Gastroesophageal sphincter (tissue), 4 donors: Measurements from ENCODE around the gene CAMK1D. TPM values are rescaled to one million over a fixed set of nuclear protein-coding genes. Genes with fewer than 3 reads are reported as not detected.
A peak's percentile ranks its signal among the peaks of the same experiment; 100 is the strongest.

ENCODE experiments used
- ATAC-seq: fragments of 150-250 bp; one replicate; pipeline ENCODE4 v1.9.1; 2016; ENCODE audit warnings: mild to moderate bottlenecking, moderate library complexity
- H3K27ac ChIP-seq, 4 donors: fragments of 200-600 bp; sonication (generic) in 3 of 4; 1 replicate in 3 of 4; 2 replicates in 1 of 4; pipeline ENCODE4 v1.5.1; 2016 to 2019
- H3K27me3 ChIP-seq: fragments of 200-600 bp; sonication (generic); one replicate; pipeline ENCODE4 v1.5.1; 2019
- H3K36me3 ChIP-seq, 2 donors: fragments of 200-600 bp; sonication (generic); one replicate each; pipeline ENCODE4 v1.5.1; 2019; ENCODE audit warnings: control low read depth in 1 of 2
- H3K4me1 ChIP-seq, 3 donors: fragments of 200-600 bp; sonication (generic); 1 replicate in 2 of 3; 2 replicates in 1 of 3; pipeline ENCODE4 v1.5.1; 2016 to 2019; ENCODE audit warnings: control low read depth in 2 of 3
- H3K4me3 ChIP-seq, 2 donors: fragments of 200-600 bp; sonication (generic); one replicate each; pipeline ENCODE4 v1.5.1; 2019; ENCODE audit warnings: mild to moderate bottlenecking in 1 of 2, moderate library complexity in 1 of 2
- H3K9me3 ChIP-seq, 3 donors: fragments of 200-600 bp; sonication (generic); one replicate each; pipeline ENCODE4 v1.5.1; 2017 to 2019; ENCODE audit warnings: control low read depth in 2 of 3
- CTCF ChIP-seq, 4 experiments: fragments of 200-600 bp in 2 of 4; fragments of 450-650 bp in 2 of 4; sonication (generic) in 1 of 4; IDR thresholded peaks; one replicate each; pipeline ENCODE4 v1.5.1; 2017 to 2019; ENCODE audit warnings: antibody characterized with exemption in 4 of 4, mild to moderate bottlenecking in 2 of 4, moderate library complexity in 2 of 4
- EP300 ChIP-seq: sonication (generic); formaldehyde crosslinking; IDR thresholded peaks from one replicate; pipeline ENCODE4 v1.6.1; 2017; ENCODE audit warnings: antibody characterized with exemption, mild to moderate bottlenecking
- POLR2A ChIP-seq, 2 donors: fragments of 450-650 bp; IDR thresholded peaks; one replicate each; pipeline ENCODE4 v1.6.1; 2017; ENCODE audit warnings: antibody characterized with exemption in 2 of 2, mild to moderate bottlenecking in 2 of 2, moderate library complexity in 1 of 2
- POLR2AphosphoS5 ChIP-seq: sonication (generic); formaldehyde crosslinking; IDR thresholded peaks from one replicate; pipeline ENCODE4 v1.6.1; 2017; ENCODE audit warnings: antibody characterized with exemption
- WGBS, 2 donors: methylation state at CpG; one replicate each; pipeline ENCODE4 v1.1.5; 2018; ENCODE audit warnings: low coverage in 1 of 2; 5-methylcytosine and 5-hydroxymethylcytosine counted together
- total RNA-seq, 4 donors: library from RNA; depleted of rRNA; stranded (reverse); fragments of >200 nt; gene quantifications; one replicate each; pipeline ENCODE4 v1.1.0, GENCODE V29; 2016

CAMK1D gene
- total RNA-seq, 4 donors from 2014 or later, result 11.6 to 18.3 (median 15.3) TPM

DNA sequence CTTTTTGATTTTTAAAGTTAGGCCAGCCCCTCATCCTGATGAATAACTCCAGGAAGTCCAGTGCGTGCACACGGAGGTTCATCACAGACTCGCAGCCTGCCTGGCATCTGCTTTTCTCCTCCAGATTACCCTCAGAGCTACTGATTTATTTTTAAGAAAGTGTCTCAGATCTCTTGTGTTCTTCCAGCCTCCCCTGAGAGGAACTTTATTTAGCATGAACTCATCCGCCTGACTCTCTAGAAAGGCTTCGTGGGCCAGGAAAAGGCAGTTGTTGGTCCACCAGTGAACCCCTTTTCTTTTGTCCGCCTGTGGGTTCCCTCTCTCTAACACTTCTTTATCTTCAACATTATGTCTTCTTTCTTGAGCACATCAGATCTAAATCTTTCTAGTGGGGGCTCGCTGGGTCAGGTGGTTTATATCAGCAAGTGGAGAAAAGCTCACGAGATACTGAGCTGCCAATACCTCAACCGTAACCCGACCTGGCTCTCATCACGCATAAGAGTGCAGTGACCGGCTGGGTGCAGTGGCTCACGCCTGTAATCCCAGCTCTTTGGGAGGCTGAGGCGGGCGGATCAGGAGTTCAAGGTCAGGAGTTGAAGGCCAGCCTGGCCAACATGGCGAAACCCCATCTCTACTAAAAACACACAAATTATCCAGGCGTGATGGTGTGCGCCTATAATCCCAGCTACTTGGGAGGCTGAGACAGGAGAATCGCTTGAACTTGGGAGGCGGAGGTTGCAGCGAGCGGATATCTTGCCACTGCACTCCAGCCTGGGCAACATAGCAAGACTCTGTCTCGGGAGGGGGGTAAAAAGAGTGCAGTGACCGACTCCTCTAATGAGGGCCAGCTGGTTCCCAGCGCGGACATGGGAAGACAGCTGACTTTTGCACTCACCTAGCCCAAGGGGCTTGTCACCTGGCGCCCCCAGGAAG, 489.9 kb downstream of the CAMK1D start:
- Histone ChIP-seq H3K36me3 (no peaks in the 10 kb centered on the region), H3K9me3 (no peaks in the 10 kb centered on the region), H3K4me1 (peaks cover 0 to 12% (median 4%) of the 10 kb centered on the region in 3 donors), H3K4me3 (no peak overlapping the region), H3K27me3 (no peaks in the 10 kb centered on the region), H3K27ac (peak overlapping the region in 1 of 4 donors; percentile 47)
- WGBS, 2 donors, result 86% methylated on average over 16 to 21 of the region's 27 CpGs
- no peak for ATAC-seq
- no peak for TF ChIP-seq CTCF (IDR thresholded peaks at IDR 0.05)
- no peak for TF ChIP-seq EP300

GRCh38 chr10:12839941-12840611, 490.7 kb downstream of the CAMK1D start:
- peak overlapping the region in 3 of 4 donors; percentile 14 to 47 (median 19) for H3K27ac ChIP-seq
- 31 to 47% methylated on average over 7 to 8 of the region's 9 CpGs for WGBS, 2 donors
- no peaks in the 10 kb centered on the region for H3K36me3 ChIP-seq
- H3K9me3 ChIP-seq, result no peaks in the 10 kb centered on the region
- no peak overlapping the region for H3K4me3 ChIP-seq
- H3K27me3 ChIP-seq, result no peaks in the 10 kb centered on the region
- no peak for TF ChIP-seq POLR2AphosphoS5
- no peak for TF ChIP-seq EP300
- TF ChIP-seq POLR2A (IDR thresholded peaks at IDR 0.05), result no peak
- no peak for TF ChIP-seq CTCF (IDR thresholded peaks at IDR 0.05)
- peak; percentile 11 for ATAC-seq
- peaks cover 0 to 20% (median 9%) of the 10 kb centered on the region in 3 donors for H3K4me1 ChIP-seq

GRCh38 chr10:12841426-12841825, 492.1 kb downstream of the CAMK1D start:
- H3K4me1 ChIP-seq, result peaks cover 0 to 29% (median 9%) of the 10 kb centered on the region in 3 donors
- H3K9me3 ChIP-seq, result no peaks in the 10 kb centered on the region
- WGBS, 2 donors, result 88% methylated on average over 10 of the region's 10 CpGs; no CpG with 5 or more reads in 1 of the 2 donors
- no peaks in the 10 kb centered on the region for H3K36me3 ChIP-seq
- ATAC-seq, result no peak
- H3K4me3 ChIP-seq, result no peak overlapping the region
- TF ChIP-seq CTCF (IDR thresholded peaks at IDR 0.05) (no peak), EP300 (no peak)
- no peaks in the 10 kb centered on the region for H3K27me3 ChIP-seq
- no peak overlapping the region for H3K27ac ChIP-seq

GRCh38 chr10:12841826-12842225, 492.5 kb downstream of the CAMK1D start:
- Histone ChIP-seq H3K4me3 (no peak overlapping the region), H3K36me3 (no peaks in the 10 kb centered on the region), H3K4me1 (peaks cover 0 to 29% (median 9%) of the 10 kb centered on the region in 3 donors), H3K27me3 (no peaks in the 10 kb centered on the region), H3K9me3 (no peaks in the 10 kb centered on the region), H3K27ac (no peak overlapping the region)
- TF ChIP-seq POLR2A (IDR thresholded peaks at IDR 0.05) (no peak), CTCF (IDR thresholded peaks at IDR 0.05) (no peak), EP300 (no peak), POLR2AphosphoS5 (no peak)
- no peak for ATAC-seq
- WGBS, 2 donors, result 33 to 91% methylated on average over 6 of the region's 13 CpGs
